Loucy (cell line): Measurements from ENCODE around the gene CUBN.

Experiments
- H2AFZ ChIP-seq: fragments of 200-600 bp; sonication (generic); 2 replicates; pipeline ENCODE4 v1.6.0; 2016; ENCODE audit warnings: antibody characterized with exemption, mild to moderate bottlenecking, low read length, moderate library complexity
- H3F3A ChIP-seq: fragments of 200-600 bp; 2 replicates; pipeline ENCODE4 v1.6.0; 2016; ENCODE audit warnings: antibody characterized with exemption, low read depth, mild to moderate bottlenecking
- H3K27me3 ChIP-seq: fragments of 200-600 bp; sonication (generic); 2 replicates; pipeline ENCODE4 v1.6.1; 2014; ENCODE audit warnings: low read length, mild to moderate bottlenecking; ENCODE audit not compliant: insufficient read depth, poor library complexity, severe bottlenecking
- H3K36me3 ChIP-seq: fragments of 200-600 bp; sonication (generic); 2 replicates; pipeline ENCODE4 v1.6.1; 2016; ENCODE audit warnings: low read length; ENCODE audit not compliant: insufficient read depth
- H3K4me1 ChIP-seq: fragments of 200-600 bp; sonication (generic); 2 replicates; pipeline ENCODE4 v1.5.1; 2014; ENCODE audit warnings: low read length, mild to moderate bottlenecking; ENCODE audit not compliant: insufficient read depth, poor library complexity, severe bottlenecking
- H3K4me2 ChIP-seq: fragments of 200-600 bp; sonication (generic); 2 replicates; pipeline ENCODE4 v1.6.0; 2014; ENCODE audit warnings: antibody characterized with exemption, low read length, low read depth, mild to moderate bottlenecking; ENCODE audit not compliant: poor library complexity, severe bottlenecking
- H3K4me3 ChIP-seq: fragments of 200-600 bp; sonication (generic); 2 replicates; pipeline ENCODE4 v1.5.1; 2014; ENCODE audit warnings: low read length, mild to moderate bottlenecking, mixed read lengths; ENCODE audit not compliant: poor library complexity, severe bottlenecking
- H3K79me2 ChIP-seq: fragments of 200-600 bp; sonication (generic); 2 replicates; pipeline ENCODE4 v1.6.1; 2014; ENCODE audit warnings: low read length; ENCODE audit not compliant: insufficient read depth
- H3K9ac ChIP-seq: fragments of 200-600 bp; sonication (generic); 2 replicates; pipeline ENCODE4 v1.6.0; 2014; ENCODE audit warnings: mild to moderate bottlenecking, low read depth, low read length, moderate library complexity; ENCODE audit not compliant: poor library complexity, severe bottlenecking
- H3K9me2 ChIP-seq: fragments of 200-600 bp; sonication (generic); replicated peaks from 2 replicates; pipeline ENCODE4 v1.6.1; 2016; ENCODE audit warnings: low read depth, low read length, mixed read lengths
- H3K9me3 ChIP-seq: fragments of 200-600 bp; sonication (generic); 2 replicates; pipeline ENCODE4 v1.6.1; 2014; ENCODE audit warnings: mild to moderate bottlenecking, antibody characterized with exemption, low read length, low read depth; ENCODE audit not compliant: insufficient read depth
- H4K20me1 ChIP-seq: fragments of 200-600 bp; sonication (generic); 2 replicates; pipeline ENCODE4 v1.6.0; 2014; ENCODE audit warnings: antibody characterized with exemption, low read length, mild to moderate bottlenecking; ENCODE audit not compliant: insufficient read depth, poor library complexity, severe bottlenecking
- EZH2phosphoT487 ChIP-seq: fragments of 200-600 bp; IDR thresholded peaks from 2 replicates; pipeline ENCODE4 v1.6.1; 2018; ENCODE audit warnings: antibody characterized with exemption, mild to moderate bottlenecking, moderate library complexity, borderline replicate concordance
- TF ChIP-seq, protein P1 (sequence below): fragments of 200-600 bp; sonication (generic); conservative IDR thresholded peaks from 2 replicates; pipeline ENCODE4 v1.5.1; 2014; ENCODE audit warnings: mild to moderate bottlenecking, antibody characterized with exemption, low read length

CUBN gene

DNA sequence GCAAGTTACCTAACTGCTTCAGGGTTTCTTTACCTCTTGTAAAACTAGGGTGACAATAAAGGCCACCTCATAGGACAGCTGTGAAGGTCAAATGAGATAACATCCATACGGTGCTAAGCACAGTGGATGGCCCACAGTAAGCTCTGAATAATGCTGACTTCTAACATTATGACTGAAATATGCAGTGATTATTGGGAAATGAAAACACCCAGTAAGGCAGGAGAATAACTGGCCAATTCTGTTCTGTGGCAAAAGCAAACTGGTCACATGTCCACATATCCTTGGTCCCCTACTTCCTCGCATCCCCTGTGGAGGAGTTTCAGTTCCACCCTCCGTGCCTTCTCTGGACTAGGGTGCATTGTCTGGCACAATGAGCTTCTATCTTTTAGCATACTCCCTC is 1.4 kb downstream of the CUBN start:
- Histone ChIP-seq H3K9ac (no peak overlapping the region), H2AFZ (0 out of 2 replicates have a peak overlapping the region, but pooled peaks have one; percentile 3), H3K4me2 (no peak overlapping the region)

DNA sequence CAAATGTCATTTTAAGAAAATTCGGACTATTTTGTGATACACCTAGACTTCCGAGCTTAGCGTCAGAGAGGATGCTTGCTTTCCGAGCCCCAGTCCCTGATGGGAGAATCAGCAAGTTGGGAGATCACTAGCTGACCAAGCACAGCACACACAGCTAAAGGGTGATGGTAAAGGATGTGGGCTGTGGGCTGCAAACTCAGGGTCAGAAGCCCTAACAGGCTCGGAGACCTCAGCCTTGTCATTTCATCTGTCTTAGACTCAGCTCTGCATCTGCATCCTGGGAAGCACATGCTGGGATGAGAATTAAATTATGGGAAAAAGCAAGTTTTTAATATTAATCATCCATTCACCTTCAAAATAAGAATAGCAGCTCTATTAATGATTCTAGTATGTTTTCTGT is 3.3 kb downstream of the CUBN start:
- no peaks in the 10 kb centered on the region for H3K9me3 ChIP-seq
- no peaks in the 10 kb centered on the region for H3K79me2 ChIP-seq
- TF ChIP-seq, protein P1, sequence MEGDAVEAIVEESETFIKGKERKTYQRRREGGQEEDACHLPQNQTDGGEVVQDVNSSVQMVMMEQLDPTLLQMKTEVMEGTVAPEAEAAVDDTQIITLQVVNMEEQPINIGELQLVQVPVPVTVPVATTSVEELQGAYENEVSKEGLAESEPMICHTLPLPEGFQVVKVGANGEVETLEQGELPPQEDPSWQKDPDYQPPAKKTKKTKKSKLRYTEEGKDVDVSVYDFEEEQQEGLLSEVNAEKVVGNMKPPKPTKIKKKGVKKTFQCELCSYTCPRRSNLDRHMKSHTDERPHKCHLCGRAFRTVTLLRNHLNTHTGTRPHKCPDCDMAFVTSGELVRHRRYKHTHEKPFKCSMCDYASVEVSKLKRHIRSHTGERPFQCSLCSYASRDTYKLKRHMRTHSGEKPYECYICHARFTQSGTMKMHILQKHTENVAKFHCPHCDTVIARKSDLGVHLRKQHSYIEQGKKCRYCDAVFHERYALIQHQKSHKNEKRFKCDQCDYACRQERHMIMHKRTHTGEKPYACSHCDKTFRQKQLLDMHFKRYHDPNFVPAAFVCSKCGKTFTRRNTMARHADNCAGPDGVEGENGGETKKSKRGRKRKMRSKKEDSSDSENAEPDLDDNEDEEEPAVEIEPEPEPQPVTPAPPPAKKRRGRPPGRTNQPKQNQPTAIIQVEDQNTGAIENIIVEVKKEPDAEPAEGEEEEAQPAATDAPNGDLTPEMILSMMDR = no peak
- TF ChIP-seq EZH2phosphoT487 = no peak
- H3K4me3 ChIP-seq = no peak overlapping the region
- no peaks in the 10 kb centered on the region for H3F3A ChIP-seq
- no peak overlapping the region for H3K4me2 ChIP-seq
- H2AFZ ChIP-seq = no peak overlapping the region
- H3K4me1 ChIP-seq = peaks cover 17% of the 10 kb centered on the region
- H3K9ac ChIP-seq = no peak overlapping the region
- no peaks in the 10 kb centered on the region for H3K36me3 ChIP-seq
- no peaks in the 10 kb centered on the region for H3K27me3 ChIP-seq
- H4K20me1 ChIP-seq = no peaks in the 10 kb centered on the region
- H3K9me2 ChIP-seq = no peaks in the 10 kb centered on the region

More for the DNA sequence above, 1.4 kb downstream of the CUBN start:
- TF ChIP-seq EZH2phosphoT487 = no peak
- TF ChIP-seq, protein P1 = no peak
- H3K36me3 ChIP-seq = no peaks in the 10 kb centered on the region
- H3K9me3 ChIP-seq = no peaks in the 10 kb centered on the region
- no peaks in the 10 kb centered on the region for H3K27me3 ChIP-seq
- H3K4me1 ChIP-seq = peaks cover 21% of the 10 kb centered on the region
- H4K20me1 ChIP-seq = no peaks in the 10 kb centered on the region
- no peaks in the 10 kb centered on the region for H3K79me2 ChIP-seq
- no peaks in the 10 kb centered on the region for H3F3A ChIP-seq
- H3K9me2 ChIP-seq = no peaks in the 10 kb centered on the region
- no peak overlapping the region for H3K4me3 ChIP-seq

DNA sequence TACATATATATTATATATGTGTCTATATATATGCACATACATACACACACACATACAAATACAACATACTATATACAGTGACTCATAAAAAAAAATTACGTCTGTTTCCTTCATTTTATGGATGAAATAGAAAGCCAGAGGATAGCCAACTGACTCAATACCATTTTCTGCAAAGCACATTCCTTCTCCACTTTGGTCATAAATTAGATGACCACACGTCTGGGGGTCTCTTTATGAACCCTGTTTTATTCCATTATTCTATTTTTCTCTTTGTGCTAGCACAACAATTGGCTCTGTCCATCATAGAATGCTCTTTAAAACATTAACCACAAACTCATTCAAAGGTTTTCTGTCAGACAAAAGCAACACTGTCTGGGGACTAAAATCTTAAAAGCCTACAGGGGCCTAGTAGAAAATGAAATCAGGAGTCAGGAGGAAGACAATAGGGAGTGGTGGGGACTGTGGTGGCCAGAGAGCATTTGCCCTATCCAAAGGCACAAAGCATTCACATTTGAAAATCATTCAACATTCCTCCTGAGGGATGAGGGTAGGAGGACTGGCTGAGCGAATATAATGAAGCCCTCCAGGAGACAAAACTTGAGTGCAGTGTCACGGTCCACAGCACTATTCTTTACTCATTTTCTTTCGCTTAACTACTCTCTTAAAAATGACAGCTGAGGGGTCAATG is 4.3 kb downstream of the CUBN start:
- Histone ChIP-seq H3K9me3 (no peaks in the 10 kb centered on the region), H4K20me1 (no peaks in the 10 kb centered on the region)
- no peak for TF ChIP-seq EZH2phosphoT487
- TF ChIP-seq, protein P1 = no peak

More for the DNA sequence above, 4.3 kb downstream of the CUBN start:
- H3K9me2 ChIP-seq = no peaks in the 10 kb centered on the region
- H3K79me2 ChIP-seq = no peaks in the 10 kb centered on the region
- no peaks in the 10 kb centered on the region for H3K27me3 ChIP-seq
- no peaks in the 10 kb centered on the region for H3F3A ChIP-seq
- H3K4me3 ChIP-seq = no peak overlapping the region
- peaks cover 17% of the 10 kb centered on the region for H3K4me1 ChIP-seq
- H3K9ac ChIP-seq = no peak overlapping the region
- no peaks in the 10 kb centered on the region for H3K36me3 ChIP-seq
- no peak overlapping the region for H2AFZ ChIP-seq
- no peak overlapping the region for H3K4me2 ChIP-seq
